Measurements from ENCODE around the gene NDUFS3. TPM values are rescaled to one million over a fixed set of nuclear protein-coding genes. Genes with fewer than 3 reads are reported as not detected.

Gene NDUFS3
- total and polyA plus RNA-seq, 7 donors, result 74.4 to 323 (median 106) TPM

DNA sequence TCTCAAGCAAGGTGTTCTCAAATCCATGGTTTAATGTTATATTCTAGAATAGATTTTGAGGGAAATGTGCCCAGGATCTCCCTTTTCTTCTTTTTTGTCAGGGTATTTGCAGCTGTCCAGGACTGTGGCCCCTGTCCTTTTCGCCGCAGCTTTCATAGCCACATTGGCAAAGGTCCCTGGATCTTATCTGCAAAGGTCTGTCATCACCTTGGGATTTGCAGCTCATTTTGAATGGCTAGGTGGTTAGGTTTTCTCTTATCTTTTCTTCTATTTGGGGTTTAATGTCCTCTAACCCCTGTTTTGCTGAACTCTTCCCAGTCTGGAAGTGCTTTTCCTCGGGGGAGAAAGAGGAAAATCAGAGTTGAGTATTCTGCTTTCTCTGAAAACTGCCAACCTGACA, 27.0 kb downstream of the NDUFS3 start:
- DNase-seq, result no peak
- intact Hi-C loops (cut with DNase I), result no loop called here
- Histone ChIP-seq H3K4me1 (peaks cover 0 to 12% (median 10%) of the 10 kb centered on the region in 4 donors), H3K9me3 (no peaks in the 10 kb centered on the region), H3K4me3 (no peak overlapping the region), H3K36me3 (no peaks in the 10 kb centered on the region), H3K27me3 (no peaks in the 10 kb centered on the region), H3K27ac (no peak overlapping the region)
- WGBS, 2 donors, result 89 to 95% methylated on average over 3 of the region's 3 CpGs
- TF ChIP-seq EP300 (IDR thresholded peaks at IDR 0.05), result no peak
- TF ChIP-seq, protein P1, sequence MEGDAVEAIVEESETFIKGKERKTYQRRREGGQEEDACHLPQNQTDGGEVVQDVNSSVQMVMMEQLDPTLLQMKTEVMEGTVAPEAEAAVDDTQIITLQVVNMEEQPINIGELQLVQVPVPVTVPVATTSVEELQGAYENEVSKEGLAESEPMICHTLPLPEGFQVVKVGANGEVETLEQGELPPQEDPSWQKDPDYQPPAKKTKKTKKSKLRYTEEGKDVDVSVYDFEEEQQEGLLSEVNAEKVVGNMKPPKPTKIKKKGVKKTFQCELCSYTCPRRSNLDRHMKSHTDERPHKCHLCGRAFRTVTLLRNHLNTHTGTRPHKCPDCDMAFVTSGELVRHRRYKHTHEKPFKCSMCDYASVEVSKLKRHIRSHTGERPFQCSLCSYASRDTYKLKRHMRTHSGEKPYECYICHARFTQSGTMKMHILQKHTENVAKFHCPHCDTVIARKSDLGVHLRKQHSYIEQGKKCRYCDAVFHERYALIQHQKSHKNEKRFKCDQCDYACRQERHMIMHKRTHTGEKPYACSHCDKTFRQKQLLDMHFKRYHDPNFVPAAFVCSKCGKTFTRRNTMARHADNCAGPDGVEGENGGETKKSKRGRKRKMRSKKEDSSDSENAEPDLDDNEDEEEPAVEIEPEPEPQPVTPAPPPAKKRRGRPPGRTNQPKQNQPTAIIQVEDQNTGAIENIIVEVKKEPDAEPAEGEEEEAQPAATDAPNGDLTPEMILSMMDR (IDR thresholded peaks at IDR 0.05), result no peak
- no peak for TF ChIP-seq POLR2A (IDR thresholded peaks at IDR 0.05)
- TF ChIP-seq POLR2AphosphoS5 (IDR thresholded peaks at IDR 0.05), result no peak

DNA sequence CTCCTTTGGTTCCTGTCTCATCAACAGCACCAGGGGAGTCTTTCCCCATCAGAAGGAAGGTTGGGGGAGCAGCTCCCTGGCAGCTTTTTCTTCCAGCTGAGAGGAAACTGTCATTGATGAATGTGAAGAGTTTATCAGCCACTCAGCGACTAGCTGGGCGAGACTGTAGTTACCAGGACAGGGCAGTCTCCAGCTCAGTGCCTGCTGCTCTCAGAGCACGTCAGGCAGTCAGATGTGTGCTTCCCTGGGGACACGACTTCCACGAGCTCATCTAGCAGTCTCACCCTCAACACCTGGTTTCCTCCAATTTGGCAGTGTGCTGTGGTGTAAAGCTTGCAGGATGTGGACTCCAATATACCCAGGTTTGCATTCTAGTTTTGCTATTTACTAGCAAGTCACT, 27.9 kb downstream of the NDUFS3 start:
- TF ChIP-seq POLR2AphosphoS5 (IDR thresholded peaks at IDR 0.05) (no peak), POLR2A (IDR thresholded peaks at IDR 0.05) (no peak), EP300 (IDR thresholded peaks at IDR 0.05) (no peak)
- TF ChIP-seq, protein P1 (IDR thresholded peaks at IDR 0.05), result no peak
- Histone ChIP-seq H3K27ac (peak overlapping the region in 1 of 4 donors; percentile 1), H3K27me3 (no peaks in the 10 kb centered on the region), H3K9me3 (no peaks in the 10 kb centered on the region), H3K4me3 (no peak overlapping the region), H3K4me1 (peaks cover 0 to 12% (median 10%) of the 10 kb centered on the region in 4 donors), H3K36me3 (peaks cover 0 to 6% (median 0%) of the 10 kb centered on the region in 4 donors)
- no peak for DNase-seq
- 58 to 73% methylated on average over 5 of the region's 5 CpGs for WGBS, 2 donors
- intact Hi-C loops (cut with DNase I), result no loop called here

DNA sequence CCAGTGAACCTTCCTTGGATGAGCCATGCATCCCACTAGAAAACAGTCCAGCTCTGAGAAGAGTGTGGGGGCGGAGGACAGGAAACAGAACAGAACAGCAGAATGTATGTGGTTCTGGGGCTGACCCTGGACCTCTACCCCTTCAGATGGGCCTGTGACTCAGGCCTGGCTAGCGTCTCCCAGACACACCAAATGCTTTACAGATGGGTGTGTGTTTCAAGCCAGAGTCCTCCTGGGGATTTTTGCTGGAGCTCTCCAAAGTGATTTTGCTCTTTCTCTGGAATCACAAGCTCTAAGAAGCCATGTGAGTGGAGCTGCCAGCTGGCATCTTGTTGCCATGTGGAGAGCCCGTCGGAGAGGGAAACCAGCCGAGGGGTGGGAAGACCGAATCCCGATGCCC, 28.5 kb downstream of the NDUFS3 start:
- H3K27me3 ChIP-seq, result no peaks in the 10 kb centered on the region
- 90 to 92% methylated on average over 7 of the region's 7 CpGs for WGBS, 2 donors
- H3K9me3 ChIP-seq, result no peaks in the 10 kb centered on the region
- DNase-seq, result no peak
- no peak overlapping the region for H3K4me3 ChIP-seq
- peaks cover 0 to 12% (median 10%) of the 10 kb centered on the region in 4 donors for H3K4me1 ChIP-seq
- TF ChIP-seq POLR2AphosphoS5 (IDR thresholded peaks at IDR 0.05) (peak in 1 of 4 donors; percentile 17), POLR2A (IDR thresholded peaks at IDR 0.05) (no peak), EP300 (IDR thresholded peaks at IDR 0.05) (no peak)
- TF ChIP-seq, protein P1 (IDR thresholded peaks at IDR 0.05), result no peak
- H3K27ac ChIP-seq, result peak overlapping the region in 1 of 4 donors; percentile 1
- peaks cover 0 to 6% (median 0%) of the 10 kb centered on the region in 4 donors for H3K36me3 ChIP-seq
- intact Hi-C loops (cut with DNase I), result no loop called here

DNA sequence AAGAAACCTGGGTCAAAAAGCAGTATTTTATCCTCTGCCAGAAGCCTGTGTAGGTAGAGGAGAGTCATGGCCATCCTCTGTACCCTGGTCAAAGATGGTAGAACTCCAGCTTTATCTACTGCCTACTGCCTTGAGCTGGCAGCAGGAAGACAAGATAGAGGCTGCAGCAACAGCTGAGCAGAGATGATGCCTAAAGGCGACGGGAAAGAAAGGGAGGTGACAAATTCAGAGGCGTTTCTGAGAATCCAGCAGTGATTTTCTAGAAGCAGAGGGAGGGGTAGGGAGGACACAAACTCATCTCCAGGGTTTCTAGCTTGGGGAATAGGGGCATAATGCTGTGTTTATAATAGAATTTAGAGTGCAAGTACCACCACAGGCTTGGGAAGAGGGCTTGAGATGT, 30.8 kb downstream of the NDUFS3 start:
- TF ChIP-seq POLR2AphosphoS5 (IDR thresholded peaks at IDR 0.05), result no peak
- TF ChIP-seq, protein P1 (IDR thresholded peaks at IDR 0.05), result no peak
- TF ChIP-seq EP300 (IDR thresholded peaks at IDR 0.05), result no peak
- TF ChIP-seq POLR2A (IDR thresholded peaks at IDR 0.05), result no peak
- intact Hi-C loops (cut with DNase I), result no loop called here
- WGBS, 2 donors, result 79 to 88% methylated on average over 3 of the region's 3 CpGs

DNA sequence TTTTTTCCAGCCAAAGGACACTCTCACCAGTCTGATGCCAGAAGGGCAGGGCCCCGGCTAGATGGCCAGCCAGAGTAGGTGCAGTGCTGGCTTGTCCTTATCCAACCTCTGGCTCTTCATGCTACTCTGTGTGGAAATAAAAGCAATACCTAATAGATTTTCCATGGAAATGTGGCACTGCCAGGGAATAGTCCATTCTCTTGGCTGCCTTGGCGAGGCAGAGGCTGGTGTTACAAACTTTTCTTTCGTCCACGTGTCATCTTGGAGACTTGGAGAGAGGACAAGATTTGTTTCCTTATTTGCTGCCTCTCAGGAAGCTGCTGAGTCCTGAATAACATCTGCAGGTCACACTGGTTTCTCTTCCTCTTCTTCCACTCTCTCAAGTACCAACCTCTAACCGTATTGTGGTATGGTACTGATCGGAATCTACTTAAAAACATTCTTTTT, 32.5 kb downstream of the NDUFS3 start:
- H3K27me3 ChIP-seq, result no peaks in the 10 kb centered on the region
- H3K9me3 ChIP-seq, result no peaks in the 10 kb centered on the region
- no peak for DNase-seq
- 61 to 81% methylated on average over 6 of the region's 6 CpGs for WGBS, 2 donors
- H3K36me3 ChIP-seq, result peaks cover 0 to 6% (median 0%) of the 10 kb centered on the region in 4 donors
- TF ChIP-seq POLR2A (IDR thresholded peaks at IDR 0.05), result no peak
- TF ChIP-seq, protein P1 (IDR thresholded peaks at IDR 0.05), result no peak
- no peak for TF ChIP-seq EP300 (IDR thresholded peaks at IDR 0.05)
- no peak for TF ChIP-seq POLR2AphosphoS5 (IDR thresholded peaks at IDR 0.05)
- intact Hi-C loops (cut with DNase I), result no loop called here
- H3K4me3 ChIP-seq, result no peak overlapping the region
- no peak overlapping the region for H3K27ac ChIP-seq
- H3K4me1 ChIP-seq, result peaks cover 0 to 12% (median 10%) of the 10 kb centered on the region in 4 donors

More for the DNA sequence above, 30.8 kb downstream of the NDUFS3 start:
- H3K27ac ChIP-seq, result no peak overlapping the region
- no peak for DNase-seq
- H3K27me3 ChIP-seq, result no peaks in the 10 kb centered on the region
- H3K4me1 ChIP-seq, result peaks cover 0 to 12% (median 10%) of the 10 kb centered on the region in 4 donors
- H3K9me3 ChIP-seq, result no peaks in the 10 kb centered on the region
- peaks cover 0 to 6% (median 0%) of the 10 kb centered on the region in 4 donors for H3K36me3 ChIP-seq
- no peak overlapping the region for H3K4me3 ChIP-seq
